ENCODE data around the gene C19orf67. TPM values are rescaled to one million over a fixed set of nuclear protein-coding genes. Genes with fewer than 3 reads are reported as not detected.
A peak's percentile ranks its signal among the peaks of the same experiment; 100 is the strongest.

The C19orf67 gene
- total RNA-seq, 1 experiment from 2014 or later, result 0.39 TPM

DNA sequence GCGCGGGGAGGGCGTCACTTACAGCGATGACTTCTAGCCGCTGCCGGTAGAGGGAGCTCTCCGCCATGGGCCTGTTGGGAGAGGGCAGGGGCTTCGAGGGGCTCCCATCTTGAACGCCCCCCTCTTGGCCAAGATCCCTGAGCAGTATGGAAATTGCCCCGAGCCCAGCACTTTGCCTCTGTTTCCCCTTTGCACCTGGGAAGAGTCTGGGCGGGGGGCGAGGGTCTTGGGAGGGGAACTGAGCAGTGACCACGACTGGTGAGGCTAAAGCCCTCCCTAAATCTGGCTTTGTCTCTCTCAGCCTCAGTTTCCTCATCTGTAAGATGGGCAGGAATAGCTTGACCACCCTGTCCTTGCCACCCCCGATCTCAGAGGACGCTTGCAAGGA is 26.5 kb downstream of the C19orf67 start:
- no peak overlapping the region for H3K56ac ChIP-seq (ENCODE audit: insufficient read length, low read depth, low read length)
- no peaks in the 10 kb centered on the region; the same call in 1 of the 2 replicates for H3K4me1 ChIP-seq (ENCODE audit: insufficient read depth, low read length)
- no peak overlapping the region for H3K4ac ChIP-seq (ENCODE audit: low read depth, low read length)
- H3K27me3 ChIP-seq (ENCODE audit: insufficient read depth, low read length), result peaks cover 8% of the 10 kb centered on the region
- no peak overlapping the region for H2AK5ac ChIP-seq (ENCODE audit: insufficient read length, low read length)
- peaks cover 6% of the 10 kb centered on the region for H3K23me2 ChIP-seq (ENCODE audit: insufficient read length, low read depth, low read length, poor library complexity, severe bottlenecking)
- TF ChIP-seq, protein P1, sequence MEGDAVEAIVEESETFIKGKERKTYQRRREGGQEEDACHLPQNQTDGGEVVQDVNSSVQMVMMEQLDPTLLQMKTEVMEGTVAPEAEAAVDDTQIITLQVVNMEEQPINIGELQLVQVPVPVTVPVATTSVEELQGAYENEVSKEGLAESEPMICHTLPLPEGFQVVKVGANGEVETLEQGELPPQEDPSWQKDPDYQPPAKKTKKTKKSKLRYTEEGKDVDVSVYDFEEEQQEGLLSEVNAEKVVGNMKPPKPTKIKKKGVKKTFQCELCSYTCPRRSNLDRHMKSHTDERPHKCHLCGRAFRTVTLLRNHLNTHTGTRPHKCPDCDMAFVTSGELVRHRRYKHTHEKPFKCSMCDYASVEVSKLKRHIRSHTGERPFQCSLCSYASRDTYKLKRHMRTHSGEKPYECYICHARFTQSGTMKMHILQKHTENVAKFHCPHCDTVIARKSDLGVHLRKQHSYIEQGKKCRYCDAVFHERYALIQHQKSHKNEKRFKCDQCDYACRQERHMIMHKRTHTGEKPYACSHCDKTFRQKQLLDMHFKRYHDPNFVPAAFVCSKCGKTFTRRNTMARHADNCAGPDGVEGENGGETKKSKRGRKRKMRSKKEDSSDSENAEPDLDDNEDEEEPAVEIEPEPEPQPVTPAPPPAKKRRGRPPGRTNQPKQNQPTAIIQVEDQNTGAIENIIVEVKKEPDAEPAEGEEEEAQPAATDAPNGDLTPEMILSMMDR (conservative IDR thresholded peaks at IDR 0.05), result peak; percentile 85
- no peak overlapping the region for H3K27ac ChIP-seq (ENCODE audit: insufficient read length, low read depth, low read length)
- no peak overlapping the region for H4K8ac ChIP-seq (replicated peaks; ENCODE audit: insufficient read length, low read depth, low read length)
- H3K23ac ChIP-seq (ENCODE audit: insufficient read length, low read depth, low read length), result no peak overlapping the region
- H3K36me3 Mint-ChIP-seq (ENCODE audit: insufficient read depth in 1 of 3, low read depth in 3 of 3), result peaks cover 0 to 2% (median 0%) of the 10 kb centered on the region in 3 experiments; a peak in 2 of 7 replicates
- no peak overlapping the region for H4K91ac ChIP-seq (ENCODE audit: insufficient read length, low read depth, low read length)
- no peak overlapping the region for H4K5ac ChIP-seq (ENCODE audit: insufficient read length, low read depth, low read length)
- no CpG with 5 or more reads among the region's 15 CpGs for WGBS (ENCODE audit: extremely low coverage, insufficient read length, low lambda C conversion rate)
- H3K14ac ChIP-seq (ENCODE audit: insufficient read depth, low read length), result no peak overlapping the region
- H4K20me1 ChIP-seq (ENCODE audit: control insufficient read depth, insufficient read depth, insufficient read length), result no peaks in the 10 kb centered on the region
- no peak overlapping the region for H2BK15ac ChIP-seq (ENCODE audit: low read depth, low read length)
- H3K27me3 Mint-ChIP-seq (ENCODE audit: low read depth), result peaks cover 46% of the 10 kb centered on the region
- no peak overlapping the region for H3T11ph ChIP-seq (ENCODE audit: low read length)
- no peak overlapping the region for H2AFZ ChIP-seq (ENCODE audit: low read length)
- peaks cover 9 to 23% of the 10 kb centered on the region in 2 experiments for H3K4me1 Mint-ChIP-seq
- peak overlapping the region in 1 of 2 experiments; percentile 93; a peak in 3 of 5 replicates for H3K4me3 Mint-ChIP-seq
- no peak overlapping the region for H3K18ac ChIP-seq (ENCODE audit: insufficient read length, low read depth, low read length)
- no peak overlapping the region for H2BK120ac ChIP-seq (ENCODE audit: low read depth, low read length, poor library complexity, severe bottlenecking)
- peak; percentile 61 for DNase-seq
- H3K4me2 ChIP-seq (ENCODE audit: insufficient read depth, insufficient read length, low read length), result no peak overlapping the region
- no peaks in the 10 kb centered on the region for H3K79me2 ChIP-seq (ENCODE audit: insufficient read depth, low read length)
- no peak overlapping the region for H2BK20ac ChIP-seq (ENCODE audit: low read depth, low read length, poor library complexity, severe bottlenecking)
- no peaks in the 10 kb centered on the region for H3K79me1 ChIP-seq (ENCODE audit: insufficient read depth, low read depth, low read length, poor library complexity, severe bottlenecking)
- no peaks in the 10 kb centered on the region; a peak in 2 of 5 replicates for H3K9me3 Mint-ChIP-seq
- H3K27ac Mint-ChIP-seq, result no peak overlapping the region
- H3K9ac ChIP-seq (ENCODE audit: extremely low read depth, insufficient read length, low read length), result no peak overlapping the region
- H3K9me3 ChIP-seq (ENCODE audit: control insufficient read depth, low read depth, low read length), result no peaks in the 10 kb centered on the region
- H2BK12ac ChIP-seq (ENCODE audit: insufficient read length, low read depth, low read length), result no peak overlapping the region
- no peak overlapping the region for H2BK5ac ChIP-seq (ENCODE audit: insufficient read length, low read length)

Measured in H9 (cell line).